Esophagus squamous epithelium (tissue), 4 donors: ENCODE measurements around the gene GRK5.

Source experiments
- POLR2A ChIP-seq, 4 donors: fragments of 450-650 bp; IDR thresholded peaks; one replicate each; pipeline ENCODE4 v1.6.1; 2017; ENCODE audit warnings: antibody characterized with exemption in 4 of 4, mild to moderate bottlenecking in 4 of 4, moderate library complexity in 3 of 4
- TF ChIP-seq, protein P1 (sequence below), 6 experiments: fragments of 450-650 bp in 4 of 6; fragments of 200-600 bp in 2 of 6; sonication (generic) in 2 of 6; IDR thresholded peaks; one replicate each; pipeline ENCODE4 v1.5.1; 2016 to 2019; ENCODE audit warnings: antibody characterized with exemption in 6 of 6, mild to moderate bottlenecking in 4 of 6, moderate library complexity in 4 of 6

- TF ChIP-seq, protein P1, sequence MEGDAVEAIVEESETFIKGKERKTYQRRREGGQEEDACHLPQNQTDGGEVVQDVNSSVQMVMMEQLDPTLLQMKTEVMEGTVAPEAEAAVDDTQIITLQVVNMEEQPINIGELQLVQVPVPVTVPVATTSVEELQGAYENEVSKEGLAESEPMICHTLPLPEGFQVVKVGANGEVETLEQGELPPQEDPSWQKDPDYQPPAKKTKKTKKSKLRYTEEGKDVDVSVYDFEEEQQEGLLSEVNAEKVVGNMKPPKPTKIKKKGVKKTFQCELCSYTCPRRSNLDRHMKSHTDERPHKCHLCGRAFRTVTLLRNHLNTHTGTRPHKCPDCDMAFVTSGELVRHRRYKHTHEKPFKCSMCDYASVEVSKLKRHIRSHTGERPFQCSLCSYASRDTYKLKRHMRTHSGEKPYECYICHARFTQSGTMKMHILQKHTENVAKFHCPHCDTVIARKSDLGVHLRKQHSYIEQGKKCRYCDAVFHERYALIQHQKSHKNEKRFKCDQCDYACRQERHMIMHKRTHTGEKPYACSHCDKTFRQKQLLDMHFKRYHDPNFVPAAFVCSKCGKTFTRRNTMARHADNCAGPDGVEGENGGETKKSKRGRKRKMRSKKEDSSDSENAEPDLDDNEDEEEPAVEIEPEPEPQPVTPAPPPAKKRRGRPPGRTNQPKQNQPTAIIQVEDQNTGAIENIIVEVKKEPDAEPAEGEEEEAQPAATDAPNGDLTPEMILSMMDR (IDR thresholded peaks at IDR 0.05) = no peak
- no peak for TF ChIP-seq POLR2A (IDR thresholded peaks at IDR 0.05)
These were observed 240.6 kb downstream of the GRK5 start for GRCh38 chr10:119447823-119448546.
